Measurements from ENCODE around the gene DHRSX. TPM values are rescaled to one million over a fixed set of nuclear protein-coding genes. Genes with fewer than 3 reads are reported as not detected.

Gene DHRSX
- total and polyA plus RNA-seq, 2 experiments from 2014 or later = 15.2 to 30.2 TPM

- Histone ChIP-seq H3K9ac (0 out of 2 replicates have a peak overlapping the region, but pooled peaks have one; percentile 56), H3K27me3 (replicated peaks; ENCODE audit: insufficient read depth) (no peaks in the 10 kb centered on the region), H3K27ac (peak overlapping the region; percentile 63; the same call in 1 of the 2 replicates), H3K9me2 (ENCODE audit: insufficient read depth) (no peaks in the 10 kb centered on the region), H3K9me3 (ENCODE audit: low read depth) (no peaks in the 10 kb centered on the region), H3K4me2 (ENCODE audit: unreplicated experiment) (no peak overlapping the region), H3K79me2 (ENCODE audit: insufficient read depth) (no peaks in the 10 kb centered on the region), H3K4me1 (ENCODE audit: insufficient read depth) (peaks cover 17% of the 10 kb centered on the region; the same call in 1 of the 2 replicates), H3K36me3 (ENCODE audit: low read depth) (no peaks in the 10 kb centered on the region), H4K20me1 (ENCODE audit: insufficient read depth) (no peaks in the 10 kb centered on the region), H2AFZ (peak overlapping the region; percentile 32; the same call in 1 of the 2 replicates), H3K4me3 (no peak overlapping the region), H3F3A (ENCODE audit: insufficient read depth) (peaks cover 17% of the 10 kb centered on the region)
- DNase-seq = no peak
- TF ChIP-seq EZH2 (IDR thresholded peaks at IDR 0.05; ENCODE audit: insufficient read depth, poor library complexity, severe bottlenecking) = no peak
- TF ChIP-seq EZH2phosphoT487 (IDR thresholded peaks at IDR 0.05; ENCODE audit: insufficient read depth, low read depth) = no peak
- 79 to 86% methylated on average over 7 of the region's 7 CpGs for WGBS, 2 experiments (ENCODE audit: low coverage in 1 of 2, low lambda C conversion rate in 2 of 2, missing lambda C conversion rate in 2 of 2)
- in situ Hi-C loops (cut with MboI) = no loop called here
Measured at GRCh38 chrX:2402361-2402690, 98.5 kb downstream of the DHRSX start.

DNA sequence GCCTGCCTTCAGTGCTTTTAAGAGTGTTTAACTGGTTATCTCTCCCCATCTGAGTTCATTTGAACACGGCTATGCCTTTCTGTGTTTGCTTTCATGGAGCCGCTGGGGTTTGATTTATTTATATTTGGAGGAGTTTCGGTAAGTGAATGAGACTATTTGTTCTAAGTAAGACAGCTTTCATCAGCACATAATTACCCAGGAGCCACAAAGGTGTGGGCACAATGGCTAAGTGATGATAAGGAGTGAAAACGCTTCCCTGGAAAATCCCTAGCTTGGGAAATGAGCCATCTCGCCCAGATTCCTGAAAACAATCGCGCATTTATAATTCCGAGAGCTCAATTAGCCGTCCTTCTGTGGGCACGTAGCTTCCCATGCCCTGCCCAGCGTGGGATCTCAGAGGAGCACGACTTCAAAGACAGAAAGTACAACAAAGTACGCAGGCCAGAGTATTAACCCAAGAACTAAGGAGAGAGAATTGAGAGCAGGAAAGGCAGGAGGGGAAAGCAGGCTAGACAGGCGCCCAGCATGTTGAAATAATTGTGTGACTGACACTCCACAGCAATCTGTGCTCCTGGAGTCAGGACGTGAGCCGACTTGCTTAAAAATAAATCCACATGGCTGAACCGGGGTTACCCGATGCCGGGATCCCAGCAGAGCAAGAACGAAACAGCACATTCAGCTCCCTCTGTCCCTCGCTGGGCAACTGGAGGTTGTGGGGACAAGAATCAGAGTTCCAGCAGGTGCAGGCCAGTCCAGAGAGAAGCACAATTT lies 99.0 kb downstream of the DHRSX start:
- DNase-seq = peak; percentile 55
- Histone ChIP-seq H3K4me3 (peak overlapping the region; percentile 32), H3K27ac (peak overlapping the region; percentile 63), H3F3A (ENCODE audit: insufficient read depth) (peaks cover 17% of the 10 kb centered on the region), H4K20me1 (ENCODE audit: insufficient read depth) (no peaks in the 10 kb centered on the region), H3K4me2 (ENCODE audit: unreplicated experiment) (peak overlapping the region; percentile 72), H2AFZ (peak overlapping the region; percentile 32), H3K9me2 (ENCODE audit: insufficient read depth) (no peaks in the 10 kb centered on the region), H3K9ac (peak overlapping the region; percentile 56), H3K36me3 (ENCODE audit: low read depth) (no peaks in the 10 kb centered on the region), H3K27me3 (replicated peaks; ENCODE audit: insufficient read depth) (no peaks in the 10 kb centered on the region), H3K4me1 (ENCODE audit: insufficient read depth) (peaks cover 17% of the 10 kb centered on the region; the same call in 1 of the 2 replicates), H3K9me3 (ENCODE audit: low read depth) (no peaks in the 10 kb centered on the region), H3K79me2 (ENCODE audit: insufficient read depth) (no peaks in the 10 kb centered on the region)
- in situ Hi-C loops (cut with MboI) = no loop called here
- 11% methylated on average over 21 of the region's 21 CpGs for WGBS, 2 experiments (ENCODE audit: low coverage in 1 of 2, low lambda C conversion rate in 2 of 2, missing lambda C conversion rate in 2 of 2)
- TF ChIP-seq EZH2 (IDR thresholded peaks at IDR 0.05; ENCODE audit: insufficient read depth, poor library complexity, severe bottlenecking) (no peak), EZH2phosphoT487 (IDR thresholded peaks at IDR 0.05; ENCODE audit: insufficient read depth, low read depth) (no peak)

- peaks cover 17% of the 10 kb centered on the region; the same call in 1 of the 2 replicates for H3K4me1 ChIP-seq (ENCODE audit: insufficient read depth)
- no peaks in the 10 kb centered on the region for H4K20me1 ChIP-seq (ENCODE audit: insufficient read depth)
- no peaks in the 10 kb centered on the region for H3K79me2 ChIP-seq (ENCODE audit: insufficient read depth)
- WGBS, 2 experiments (ENCODE audit: low coverage in 1 of 2, low lambda C conversion rate in 2 of 2, missing lambda C conversion rate in 2 of 2) = 28 to 31% methylated on average over 9 of the region's 9 CpGs
- no peaks in the 10 kb centered on the region for H3K9me3 ChIP-seq (ENCODE audit: low read depth)
- no peaks in the 10 kb centered on the region for H3K36me3 ChIP-seq (ENCODE audit: low read depth)
- peak; percentile 80 for DNase-seq
- TF ChIP-seq EZH2 (IDR thresholded peaks at IDR 0.05; ENCODE audit: insufficient read depth, poor library complexity, severe bottlenecking) (no peak), EZH2phosphoT487 (IDR thresholded peaks at IDR 0.05; ENCODE audit: insufficient read depth, low read depth) (no peak)
- in situ Hi-C loops (cut with MboI) = no loop called here
- H3K4me3 ChIP-seq = peak overlapping the region; percentile 32
- H3K27me3 ChIP-seq (replicated peaks; ENCODE audit: insufficient read depth) = no peaks in the 10 kb centered on the region
- H2AFZ ChIP-seq = peak overlapping the region; percentile 32
- no peaks in the 10 kb centered on the region for H3K9me2 ChIP-seq (ENCODE audit: insufficient read depth)
- H3K27ac ChIP-seq = peak overlapping the region; percentile 63
- H3F3A ChIP-seq (ENCODE audit: insufficient read depth) = peaks cover 17% of the 10 kb centered on the region
- peak overlapping the region; percentile 56 for H3K9ac ChIP-seq
- peak overlapping the region; percentile 72 for H3K4me2 ChIP-seq (ENCODE audit: unreplicated experiment)
Measured at GRCh38 chrX:2401201-2401589, 99.6 kb downstream of the DHRSX start.

- H3K9me3 ChIP-seq (ENCODE audit: low read depth) = no peaks in the 10 kb centered on the region
- no peaks in the 10 kb centered on the region for H3K9me2 ChIP-seq (ENCODE audit: insufficient read depth)
- no peaks in the 10 kb centered on the region for H3K36me3 ChIP-seq (ENCODE audit: low read depth)
- no peak overlapping the region for H3K4me2 ChIP-seq (ENCODE audit: unreplicated experiment)
- H3K27me3 ChIP-seq (replicated peaks; ENCODE audit: insufficient read depth) = no peaks in the 10 kb centered on the region
- H3K4me3 ChIP-seq = no peak overlapping the region
- TF ChIP-seq EZH2phosphoT487 (IDR thresholded peaks at IDR 0.05; ENCODE audit: insufficient read depth, low read depth) = no peak
- no peaks in the 10 kb centered on the region for H4K20me1 ChIP-seq (ENCODE audit: insufficient read depth)
- WGBS, 2 experiments (ENCODE audit: low coverage in 1 of 2, low lambda C conversion rate in 2 of 2, missing lambda C conversion rate in 2 of 2) = 67 to 68% methylated on average over 14 of the region's 14 CpGs
- H3K9ac ChIP-seq = no peak overlapping the region
- in situ Hi-C loops (cut with MboI) = no loop called here
- H3F3A ChIP-seq (ENCODE audit: insufficient read depth) = peaks cover 17% of the 10 kb centered on the region
- no peak overlapping the region for H2AFZ ChIP-seq
- H3K79me2 ChIP-seq (ENCODE audit: insufficient read depth) = no peaks in the 10 kb centered on the region
- peaks cover 17% of the 10 kb centered on the region; the same call in 1 of the 2 replicates for H3K4me1 ChIP-seq (ENCODE audit: insufficient read depth)
- H3K27ac ChIP-seq = no peak overlapping the region
- peak; percentile 74 for DNase-seq
Measured at GRCh38 chrX:2398064-2398656, 102.6 kb downstream of the DHRSX start.

All from GM23248 (cell line).